NCI-H345 (cell line): ENCODE measurements around the gene PIK3CD.
"Not testable (repeated sequence)": the region's sequence is repeated elsewhere in the genome, so short reads cannot be mapped to it uniquely, and the experiment has no call there.

ENCODE experiments used
- DNase-seq: peaks from one replicate; lab custom pipeline; 2025; lab: John Stamatoyannopoulos, UW

PIK3CD gene

DNA sequence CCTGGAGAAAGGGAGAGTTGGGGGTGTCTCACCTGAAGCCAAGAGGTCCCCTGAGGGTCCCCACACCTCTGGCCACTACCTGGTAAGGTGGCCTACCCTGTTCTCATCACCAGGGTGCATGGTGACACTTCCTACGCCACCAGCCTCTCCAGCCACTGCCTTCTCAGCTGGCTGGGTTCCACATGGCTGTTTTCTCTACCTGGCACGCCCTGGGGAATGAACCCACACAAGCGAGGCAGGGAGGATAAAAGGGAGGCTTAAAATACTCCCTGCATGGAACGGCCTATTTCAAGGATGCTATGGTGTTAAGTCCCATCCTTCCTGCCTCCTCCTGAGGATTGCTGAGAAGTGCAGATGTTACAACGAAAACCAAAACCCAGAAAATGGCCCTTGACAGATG lies 84.7 kb downstream of the PIK3CD start:
- DNase-seq: no peak

DNA sequence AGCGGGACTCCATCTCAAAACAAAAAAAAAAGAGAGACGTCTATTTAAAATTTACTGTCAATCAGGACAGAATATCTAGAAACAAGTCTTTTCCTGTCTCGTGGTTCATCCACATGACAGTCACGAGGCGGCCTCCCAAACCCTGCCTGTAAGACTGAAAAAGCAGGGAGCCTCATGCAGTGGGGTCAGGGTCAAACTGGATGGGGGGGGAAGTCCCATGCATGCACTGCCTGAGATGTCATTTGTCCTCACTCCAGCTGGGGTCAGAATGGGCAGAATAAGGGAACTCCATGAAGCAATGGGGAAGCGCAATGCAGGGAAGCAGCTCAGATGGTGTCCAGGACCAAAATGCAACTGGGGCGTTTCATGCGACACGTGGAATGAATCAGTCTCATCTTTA lies 85.5 kb downstream of the PIK3CD start:
- no peak for DNase-seq

DNA sequence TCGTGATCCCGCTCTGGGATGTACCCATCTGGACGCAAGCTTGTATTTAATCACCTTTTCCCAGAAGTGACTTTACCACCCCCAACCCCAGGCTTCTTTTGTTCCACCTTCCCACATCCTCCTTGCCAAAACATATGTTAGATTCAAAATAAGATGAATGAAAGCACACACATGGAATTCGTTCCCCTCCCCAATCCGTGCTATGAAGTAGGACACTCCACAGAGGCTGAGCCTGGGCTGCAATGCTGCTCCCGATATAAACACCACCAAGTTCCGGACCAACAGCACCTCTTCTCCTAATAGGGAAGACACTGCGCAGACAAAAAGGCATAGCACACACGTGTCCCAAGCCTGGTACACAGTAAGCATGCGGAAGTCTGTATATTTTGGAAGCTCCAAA lies 86.1 kb downstream of the PIK3CD start:
- no peak for DNase-seq

DNA sequence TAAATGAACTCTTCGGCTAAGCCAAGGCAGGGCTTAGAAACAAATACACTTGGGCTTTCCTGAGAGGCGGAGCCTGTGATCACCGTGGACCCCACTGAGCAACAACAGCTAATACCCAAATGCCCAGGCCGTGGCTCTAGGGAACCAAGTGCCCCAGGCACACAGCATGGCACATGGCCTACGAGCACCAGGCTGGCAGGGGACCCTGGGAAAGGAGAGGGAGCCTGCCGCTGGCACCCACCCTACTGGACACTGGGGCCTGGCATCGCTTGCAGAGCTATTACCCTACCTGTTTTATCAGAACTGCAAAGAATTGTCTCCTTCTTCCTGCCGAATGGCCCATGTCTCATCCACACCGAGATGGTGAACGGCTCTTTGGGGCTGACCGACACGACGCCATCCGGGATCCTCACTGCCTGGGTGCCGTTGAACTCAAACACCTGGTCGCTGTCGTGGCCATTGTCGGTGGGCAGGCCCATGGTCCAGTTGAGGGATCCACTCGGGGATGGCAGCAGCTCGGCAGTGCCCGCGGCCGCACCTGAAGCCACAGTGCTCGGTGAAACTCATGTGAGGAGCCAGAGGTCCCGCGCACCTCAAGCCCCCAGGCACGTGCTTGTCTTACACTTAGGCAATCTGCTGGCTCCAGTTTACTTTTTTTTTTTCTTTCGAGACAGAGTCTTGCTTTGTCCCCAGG lies 92.7 kb downstream of the PIK3CD start:
- DNase-seq: no peak

- no peak for DNase-seq
These were observed 94.7 kb downstream of the PIK3CD start for GRCh38 chr1:9746211-9746610.

- DNase-seq: no peak
These were observed 95.1 kb downstream of the PIK3CD start for GRCh38 chr1:9746651-9747050.

DNA sequence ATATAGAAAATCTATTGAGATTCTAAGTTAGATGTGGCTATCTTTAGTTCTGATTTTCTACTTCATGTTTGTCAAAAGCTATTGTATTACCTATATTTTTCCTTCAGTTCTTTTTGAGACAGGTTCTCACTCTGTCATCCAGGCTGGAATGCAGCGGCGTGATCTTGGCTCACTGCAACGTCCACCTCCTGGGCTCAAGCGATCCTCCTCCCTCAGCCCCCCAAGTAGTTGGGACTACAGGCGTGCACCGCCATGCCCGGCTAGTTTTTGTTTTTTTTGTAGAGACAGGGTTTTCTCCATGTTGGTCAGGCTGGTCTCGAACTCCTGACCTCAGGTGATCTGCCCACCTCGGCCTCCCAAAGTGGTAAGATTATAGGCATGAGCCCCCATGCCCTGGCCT lies 96.9 kb downstream of the PIK3CD start:
- DNase-seq: not testable (repeated sequence)

DNA sequence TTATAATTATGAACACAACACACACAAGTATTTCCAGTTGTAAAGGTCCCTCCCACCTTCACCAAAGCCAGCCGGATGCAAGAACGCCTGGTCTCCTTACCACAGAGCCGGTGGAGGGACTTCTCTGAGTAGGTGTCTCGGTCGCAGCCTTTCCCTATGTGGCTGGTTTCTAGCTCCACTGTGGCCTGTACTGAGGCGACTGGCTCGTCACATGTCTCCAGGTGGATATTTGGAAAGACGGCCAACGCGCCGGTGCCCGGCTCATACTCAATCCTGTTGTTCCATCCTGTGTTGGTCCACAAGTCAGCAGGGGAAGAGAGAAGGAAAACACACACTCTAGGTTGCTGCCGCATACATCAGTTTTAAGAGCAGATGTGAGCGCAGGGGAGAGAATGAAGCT lies 97.8 kb downstream of the PIK3CD start:
- no peak for DNase-seq

GRCh38 chr1:9751971-9752370 lies 100.4 kb downstream of the PIK3CD start:
- no peak for DNase-seq

GRCh38 chr1:9753121-9753531 lies 101.6 kb downstream of the PIK3CD start:
- DNase-seq: no peak

- no peak for DNase-seq
These were observed 104.0 kb downstream of the PIK3CD start for GRCh38 chr1:9755441-9755995.

DNA sequence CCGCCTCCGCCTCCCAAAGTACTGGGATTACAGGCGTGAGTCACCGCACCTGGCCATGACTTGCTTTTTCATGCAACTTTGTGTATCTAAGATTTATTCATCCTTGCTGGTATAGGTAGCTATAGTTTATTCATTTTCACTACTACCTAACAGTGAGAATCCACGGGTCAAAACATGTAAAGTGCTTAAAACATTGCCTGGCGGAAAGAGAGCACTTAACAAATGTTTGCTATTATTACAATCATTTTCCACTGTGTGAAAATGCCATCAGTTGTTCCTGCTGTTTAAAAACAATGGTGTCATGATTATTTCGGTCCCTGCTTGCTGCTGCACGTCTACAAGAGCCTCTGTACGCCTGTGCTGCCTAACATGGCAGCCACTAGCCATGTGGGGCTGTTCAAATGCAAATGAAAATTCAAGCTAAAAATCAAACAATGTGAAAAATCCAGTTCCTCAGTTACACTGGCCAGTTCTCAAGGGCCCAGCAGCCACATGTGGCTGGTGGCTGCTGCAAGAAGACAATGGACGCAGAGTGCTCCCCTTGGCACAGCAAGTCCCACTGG lies 107.1 kb downstream of the PIK3CD start:
- no peak for DNase-seq

DNA sequence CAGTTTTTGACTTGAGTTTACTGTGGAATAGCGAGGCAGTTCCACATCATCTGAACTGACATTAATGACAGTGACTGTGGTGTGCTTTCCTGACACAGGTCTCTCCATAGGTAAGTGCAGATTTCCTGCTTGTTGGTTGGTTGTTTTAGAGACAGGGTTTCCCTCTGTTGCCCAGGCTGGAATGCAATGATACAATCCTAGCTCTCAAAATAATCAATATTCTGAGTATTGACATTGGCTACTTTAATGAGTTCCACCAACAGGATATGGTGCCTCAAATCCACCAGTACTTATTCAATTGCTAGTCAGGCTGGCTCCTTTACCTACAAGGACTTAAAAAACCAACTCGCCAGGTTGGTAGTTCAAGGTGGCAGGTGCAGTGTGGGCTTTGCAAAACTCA lies 108.4 kb downstream of the PIK3CD start:
- DNase-seq: no peak

DNA sequence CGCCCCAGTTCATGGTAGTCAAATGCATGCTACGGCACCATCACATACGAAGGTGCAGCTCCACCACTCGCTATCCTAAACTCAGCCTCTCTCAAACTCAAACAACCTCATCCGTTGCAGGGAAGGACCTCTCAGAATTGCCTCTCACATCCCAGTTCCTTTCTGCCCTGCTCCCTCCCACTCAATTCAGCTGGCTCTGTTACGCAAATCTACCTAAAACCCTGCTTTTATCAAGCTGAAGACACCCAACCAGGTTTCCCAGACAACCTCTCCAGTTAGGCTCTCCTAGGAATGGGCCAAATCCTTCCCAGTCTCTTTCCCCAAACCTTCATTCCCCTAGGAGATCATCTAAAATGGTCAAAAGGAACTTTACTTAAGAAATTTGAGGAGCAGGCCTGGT lies 109.3 kb downstream of the PIK3CD start:
- DNase-seq: no peak

- no peak for DNase-seq
These were observed 110.3 kb downstream of the PIK3CD start for GRCh38 chr1:9761855-9762254.

DNA sequence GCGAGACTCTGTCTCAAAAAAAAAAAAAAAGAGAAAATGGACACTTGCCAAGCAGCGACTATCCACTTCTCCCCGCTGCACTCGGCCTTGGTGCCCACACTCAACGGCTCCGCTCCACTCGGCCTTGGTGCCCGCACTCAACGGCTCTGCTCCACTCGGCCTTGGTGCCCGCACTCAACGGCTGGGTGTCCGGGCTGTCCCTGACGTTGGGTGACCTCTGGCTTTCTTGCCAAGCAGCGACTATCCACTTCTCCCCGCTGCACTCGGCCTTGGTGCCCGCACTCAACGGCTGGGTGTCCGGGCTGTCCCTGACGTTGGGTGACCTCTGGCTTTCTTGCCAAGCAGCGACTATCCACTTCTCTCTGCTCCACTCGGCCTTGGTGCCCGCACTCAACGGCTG lies 110.9 kb downstream of the PIK3CD start:
- DNase-seq: not testable (repeated sequence)

DNA sequence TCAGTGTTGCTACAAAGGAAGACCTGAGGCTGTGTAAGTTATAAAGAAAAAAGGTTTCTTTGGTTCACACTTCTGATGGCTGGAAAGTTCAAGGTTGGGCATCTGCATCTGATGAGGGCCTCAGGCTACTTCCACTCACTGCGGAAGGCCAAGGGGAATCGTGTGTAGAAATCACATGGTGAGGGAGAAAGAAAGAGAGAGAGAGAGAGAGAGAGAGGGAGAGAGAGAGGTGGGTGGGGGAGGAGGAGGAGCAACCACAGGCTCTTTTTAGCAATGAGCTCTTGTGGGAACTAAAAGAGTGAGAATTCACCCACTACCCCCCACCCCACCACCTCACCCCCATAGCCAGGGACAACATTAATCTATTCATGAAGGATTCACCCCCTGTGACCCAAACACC lies 112.4 kb downstream of the PIK3CD start:
- DNase-seq: no peak

DNA sequence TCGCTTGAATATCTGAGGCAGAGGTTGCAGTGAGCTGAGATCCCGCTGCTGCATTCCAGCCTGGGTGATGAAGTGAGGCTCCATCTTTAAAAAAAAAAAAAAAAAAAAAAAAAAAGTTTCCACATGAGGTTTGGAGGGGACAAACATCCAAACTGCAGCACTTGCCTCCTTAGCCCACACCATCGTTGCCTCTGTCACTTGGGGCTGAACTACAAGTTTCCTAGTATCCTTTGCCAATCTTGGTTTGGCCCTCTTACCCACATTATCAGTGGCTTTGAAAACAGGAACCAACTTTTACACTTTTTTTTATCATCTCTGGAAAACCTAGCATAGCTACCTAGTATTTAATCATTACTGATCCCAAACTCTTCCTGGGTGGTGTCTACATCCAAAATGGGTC lies 113.0 kb downstream of the PIK3CD start:
- no peak for DNase-seq

GRCh38 chr1:9766759-9767442 lies 115.4 kb downstream of the PIK3CD start:
- DNase-seq: no peak

DNA sequence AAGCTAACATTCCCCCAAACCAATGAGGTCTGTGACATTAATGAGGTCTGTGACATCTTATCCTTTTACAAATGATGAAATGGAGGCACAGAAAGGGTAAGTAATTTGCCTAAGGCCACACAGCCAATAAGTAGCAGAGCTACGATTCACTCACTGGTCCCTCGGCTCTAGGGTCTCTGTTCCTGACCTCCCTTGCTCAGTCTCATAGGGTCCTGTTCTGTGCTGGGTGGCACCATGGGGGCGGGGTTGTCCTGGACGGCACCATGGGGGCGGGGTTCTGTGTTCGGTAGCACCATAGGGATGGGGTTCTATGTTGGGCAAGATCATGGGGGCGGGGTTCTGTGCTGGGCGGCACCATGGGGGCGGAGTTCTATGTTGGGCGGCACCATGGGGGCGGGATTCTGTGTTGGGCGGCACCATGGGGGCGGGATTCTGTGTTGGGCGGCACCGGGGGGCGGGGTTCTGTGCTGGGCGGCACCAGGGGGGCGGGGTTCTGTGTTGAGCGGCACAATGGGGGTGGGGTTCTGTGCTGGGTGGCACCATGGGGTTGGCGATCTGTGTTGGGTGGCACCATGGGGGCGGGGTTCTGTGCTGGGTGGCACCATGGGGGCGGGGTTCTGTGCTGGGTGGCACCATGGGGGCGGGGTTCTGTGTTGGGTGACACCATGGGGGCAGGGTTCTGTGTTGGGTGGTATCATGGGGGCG lies 116.6 kb downstream of the PIK3CD start:
- DNase-seq: no peak

GRCh38 chr1:9768983-9769382 lies 117.5 kb downstream of the PIK3CD start:
- DNase-seq: no peak

- no peak for DNase-seq
These were observed 118.8 kb downstream of the PIK3CD start for GRCh38 chr1:9770298-9770697.
